ENCODE data around the gene CCR7. TPM values are rescaled to one million over a fixed set of nuclear protein-coding genes. Genes with fewer than 3 reads are reported as not detected.

The CCR7 gene
- total and polyA plus RNA-seq, 2 of the 13 experiments (the other 11 are each of a cell fraction or from before 2014, with no cell fraction given), result 0.04 to 0.53 TPM

DNA sequence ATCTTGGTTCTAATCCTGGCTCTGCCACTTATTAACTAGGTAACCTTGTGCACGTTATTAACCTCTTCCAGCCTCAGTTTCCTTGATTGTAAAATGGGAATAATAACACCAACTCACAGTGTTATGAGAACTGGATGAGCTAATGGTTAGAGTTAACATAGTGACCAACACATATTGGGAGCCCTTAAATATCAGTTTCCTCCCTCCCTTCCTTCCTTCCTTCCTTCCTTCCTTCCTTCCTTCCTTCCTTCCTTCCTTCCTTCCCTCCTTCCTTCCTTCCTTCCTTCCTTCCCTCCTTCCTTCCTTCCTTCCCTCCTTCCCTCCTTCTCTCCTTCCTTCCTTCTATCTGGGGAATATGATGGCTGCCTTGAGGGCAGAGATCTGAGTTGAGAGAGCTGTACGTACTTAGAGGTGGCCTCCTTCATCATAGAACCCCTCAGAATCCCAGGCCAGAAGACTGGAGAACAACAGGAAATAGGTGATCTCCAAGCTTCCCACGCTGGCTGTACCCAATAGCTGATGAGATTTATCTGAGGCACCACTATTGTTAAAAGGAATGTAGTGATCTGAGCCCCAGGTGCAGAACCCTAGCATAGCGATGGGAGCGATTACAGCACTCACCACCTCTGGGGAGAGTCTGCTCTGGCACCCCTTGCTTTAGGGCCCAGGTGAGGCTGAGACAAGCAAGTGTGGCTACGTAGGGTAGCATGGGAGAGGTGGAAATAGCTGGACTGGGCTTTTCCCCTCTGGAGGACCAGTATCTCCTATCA lies 26.2 kb downstream of the CCR7 start (continued):
- TF ChIP-seq, protein P1, sequence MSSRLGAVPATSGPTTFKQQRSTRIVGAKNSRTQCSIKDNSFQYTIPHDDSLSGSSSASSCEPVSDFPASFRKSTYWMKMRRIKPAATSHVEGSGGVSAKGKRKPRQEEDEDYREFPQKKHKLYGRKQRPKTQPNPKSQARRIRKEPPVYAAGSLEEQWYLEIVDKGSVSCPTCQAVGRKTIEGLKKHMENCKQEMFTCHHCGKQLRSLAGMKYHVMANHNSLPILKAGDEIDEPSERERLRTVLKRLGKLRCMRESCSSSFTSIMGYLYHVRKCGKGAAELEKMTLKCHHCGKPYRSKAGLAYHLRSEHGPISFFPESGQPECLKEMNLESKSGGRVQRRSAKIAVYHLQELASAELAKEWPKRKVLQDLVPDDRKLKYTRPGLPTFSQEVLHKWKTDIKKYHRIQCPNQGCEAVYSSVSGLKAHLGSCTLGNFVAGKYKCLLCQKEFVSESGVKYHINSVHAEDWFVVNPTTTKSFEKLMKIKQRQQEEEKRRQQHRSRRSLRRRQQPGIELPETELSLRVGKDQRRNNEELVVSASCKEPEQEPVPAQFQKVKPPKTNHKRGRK (CRISPR knock-in tag; IDR thresholded peaks at IDR 0.05), result 0 out of 2 replicates have a peak, but pooled peaks have one; percentile 70
- TF ChIP-seq HNRNPK (IDR thresholded peaks at IDR 0.05; ENCODE audit: low read depth, low read length, poor library complexity, severe bottlenecking) (peak; percentile 46), ZFX (CRISPR knock-in tag; IDR thresholded peaks at IDR 0.05; ENCODE audit: low read depth) (0 out of 2 replicates have a peak, but pooled peaks have one; percentile 19), ZNF224 (CRISPR knock-in tag; IDR thresholded peaks at IDR 0.05) (no peak), IRX3 (CRISPR knock-in tag; IDR thresholded peaks at IDR 0.05; ENCODE audit: borderline replicate concordance, low read depth) (no peak), ZNF446 (CRISPR knock-in tag; IDR thresholded peaks at IDR 0.05) (no peak), PCBP2 (optimal IDR thresholded peaks at IDR 0.05; ENCODE audit: low read depth, low read length, poor library complexity, severe bottlenecking) (peak; percentile 59)
- TF ChIP-seq, protein P2, sequence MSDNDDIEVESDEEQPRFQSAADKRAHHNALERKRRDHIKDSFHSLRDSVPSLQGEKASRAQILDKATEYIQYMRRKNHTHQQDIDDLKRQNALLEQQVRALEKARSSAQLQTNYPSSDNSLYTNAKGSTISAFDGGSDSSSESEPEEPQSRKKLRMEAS (IDR thresholded peaks at IDR 0.05), result no peak
